Heart left ventricle (tissue), 16 donors: ENCODE measurements around the gene FAM117B. TPM values are rescaled to one million over a fixed set of nuclear protein-coding genes. Genes with fewer than 3 reads are reported as not detected.

Experiments
- ATAC-seq, 4 donors: fragments of 200-7000 bp; cut with Tn5 transposase; one replicate each; pipeline ENCODE4 v1.9.1; 2020 to 2022; ENCODE audit warnings: moderate library complexity in 4 of 4, mild to moderate bottlenecking in 3 of 4, moderate number of reproducible peaks in 1 of 4
- DNase-seq, 5 donors: peaks; one replicate each; pipeline ENCODE4 v3.0.0-alpha.2; 2020
- H3K27ac ChIP-seq, 12 donors: fragments of 200-600 bp; sonication (generic) in 4 of 12; one replicate each; pipeline versions ENCODE4 v1.5.0 to v1.8.0; 2016 to 2022; ENCODE audit warnings: mild to moderate bottlenecking in 2 of 12
- H3K27me3 ChIP-seq, 9 donors: fragments of 200-600 bp; sonication (generic) in 2 of 9; one replicate each; pipeline versions ENCODE4 v1.5.1 to v1.8.0; 2016 to 2022; ENCODE audit warnings: mild to moderate bottlenecking in 3 of 9
- H3K36me3 ChIP-seq, 9 donors: fragments of 200-600 bp; sonication (generic) in 2 of 9; one replicate each; pipeline versions ENCODE4 v1.5.0 to v1.8.0; 2018 to 2022; ENCODE audit warnings: mild to moderate bottlenecking in 2 of 9
- H3K4me1 ChIP-seq, 12 donors: fragments of 200-600 bp; sonication (generic) in 4 of 12; one replicate each; pipeline versions ENCODE4 v1.5.0 to v1.8.0; 2016 to 2022; ENCODE audit warnings: mild to moderate bottlenecking in 3 of 12
- H3K4me3 ChIP-seq, 12 donors: fragments of 200-600 bp; sonication (generic) in 4 of 12; one replicate each; pipeline versions ENCODE4 v1.5.0 to v1.8.0; 2017 to 2022; ENCODE audit warnings: mild to moderate bottlenecking in 9 of 12, moderate library complexity in 4 of 12
- H3K9me3 ChIP-seq, 12 donors: fragments of 200-600 bp; sonication (generic) in 4 of 12; one replicate each; pipeline versions ENCODE4 v1.5.0 to v1.8.0; 2016 to 2022; ENCODE audit warnings: mild to moderate bottlenecking in 1 of 12
- CTCF ChIP-seq, 12 donors: fragments of 200-600 bp; sonication (generic) in 4 of 12; IDR thresholded peaks; one replicate each; pipeline versions ENCODE4 v1.5.0 to v1.8.0; 2018 to 2022; ENCODE audit warnings: antibody characterized with exemption in 12 of 12, mild to moderate bottlenecking in 5 of 12
- POLR2A ChIP-seq, 2 donors: fragments of 450-650 bp; IDR thresholded peaks; one replicate each; pipeline ENCODE4 v1.6.1; 2017; ENCODE audit warnings: antibody characterized with exemption in 2 of 2, mild to moderate bottlenecking in 2 of 2, moderate library complexity in 2 of 2
- WGBS, 4 donors: extraction: QIAGEN DNeasy Blood & Tissue Kit in 2 of 4; methylation state at CpG; one replicate each; pipeline versions ENCODE4 v1.1.5 to v1.1.7; 2013 to 2018; 5-methylcytosine and 5-hydroxymethylcytosine counted together
- intact Hi-C, 10 donors: fragments of 100-400 bp; cut with DNase I; formaldehyde crosslinking; loops; one replicate each; pipeline versions ENCODE4 v1.11.1 to v1.14.2; 2022
- polyA plus RNA-seq, 2 donors: library from polyadenylated mRNA; stranded (reverse); fragments of 200-250 nt; gene quantifications; one replicate each; pipeline ENCODE4 v1.2.3, GENCODE V29; 2013
- total RNA-seq, 9 donors: library from RNA; depleted of rRNA in 2 of 9; stranded (reverse); fragments of >200 nt in 2 of 9; fragmentation: NEBNext Ultra II Directional in 3 of 9; extraction: Animal tissue kit (Norgen Biotek cat#: 25700) in 3 of 9; gene quantifications; one replicate each; pipeline versions ENCODE4 v1.1.0 to v1.2.4, GENCODE V29; 2016 to 2023
- donor health status: ischemic (EF 13 %, LVEDD 7.1; RV severe dilation, severe dysfunction).
- donor health status: healthy with polysubstance abuse.
- donor health status: DM: no; HTN: yes; CAD: no.
- donor health status: DM: no; HTN: no; CAD: no.
- donor health status: ischemic (EF 25% LVEDD 6.9; RV normal size, moderate dysfunction).
- donor health status: ischemic (EF 25% LVEDD 5.7; RV mildly dilated, moderate dysfunction).
- donor health status: healthy.
- donor health status: DM: yes; HTN: yes; CAD: no.
- donor health status: ischemic (EF 35%, LVEDD 5.7; RV mildly dilated, moderate dysfunction).
- donor health status: nonischemic (EF 11% LVEDD 7.7; RV severe dilation, severe dysfunction).
- donor health status: DM: yes; HTN: yes; CAD: no.
- donor health status: PGD.
- donor health status: ischemic (EF 29% LVEDD 5.4; RV normal size, mild dysfunction).
- donor health status: nonischemic (EF 23%, LVEDD 6.1; RV moderate dilation, normal function).

Gene FAM117B
- total and polyA plus RNA-seq, 11 donors: 0.68 to 6.1 (median 2.1) TPM

- peak in 3 of 4 donors; percentile 44 to 71 (median 60) for ATAC-seq
- DNase-seq: peak in 3 of 5 donors; percentile 11 to 48 (median 27)
- TF ChIP-seq CTCF (IDR thresholded peaks at IDR 0.05) (no peak), POLR2A (IDR thresholded peaks at IDR 0.05) (no peak)
- Histone ChIP-seq H3K27ac (no peak overlapping the region), H3K27me3 (no peaks in the 10 kb centered on the region), H3K9me3 (no peaks in the 10 kb centered on the region), H3K4me3 (no peak overlapping the region), H3K4me1 (peaks cover 0 to 11% (median 0%) of the 10 kb centered on the region in 12 donors), H3K36me3 (peaks cover 0 to 28% (median 10%) of the 10 kb centered on the region in 9 donors)
- intact Hi-C loops: loop anchor here in 1 of 10 donors (10.0 kb wide), 1 partner anchor 103 kb away; the partner anchor contains the start of gene ICA1L
- 61 to 65% (median 63%) methylated on average over 7 of the region's 7 CpGs for WGBS, 4 donors
Observed at GRCh38 chr2:202771741-202772460, 137.1 kb downstream of the FAM117B start.

DNA sequence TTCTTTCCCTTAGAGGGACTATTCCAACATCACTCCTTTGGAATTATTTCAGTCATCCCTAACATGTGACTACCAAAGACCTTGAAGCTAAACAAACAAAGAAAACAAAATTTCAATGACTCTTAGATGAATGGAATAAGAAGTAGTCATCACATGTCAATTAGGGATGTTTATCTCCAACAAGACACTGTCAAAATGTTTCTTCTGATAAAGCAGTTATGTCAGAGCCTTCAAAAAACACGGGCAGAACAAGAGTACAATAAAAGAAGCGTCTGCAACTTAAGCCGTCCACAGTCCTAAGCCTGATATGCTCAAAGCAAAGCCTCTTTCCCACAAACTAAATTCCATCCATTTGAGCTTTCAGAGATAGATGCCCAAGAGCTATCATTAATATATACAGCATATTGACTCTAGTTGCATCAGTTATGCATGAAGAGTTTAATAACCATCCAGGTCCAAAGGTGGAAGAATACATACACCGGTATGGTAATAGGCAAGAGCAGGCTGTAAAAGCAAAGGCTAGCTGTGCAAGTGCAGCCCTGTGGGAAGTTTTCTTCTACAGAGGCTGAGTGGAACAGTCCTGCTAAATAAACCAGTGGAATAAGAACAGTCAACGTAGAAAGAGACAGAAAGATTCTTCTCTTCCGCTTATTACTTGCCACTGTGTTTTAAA is 138.7 kb downstream of the FAM117B start:
- no peak overlapping the region for H3K4me3 ChIP-seq
- 82 to 86% (median 85%) methylated on average over 6 of the region's 6 CpGs for WGBS, 4 donors
- no peak overlapping the region for H3K27ac ChIP-seq
- TF ChIP-seq POLR2A (IDR thresholded peaks at IDR 0.05) (no peak), CTCF (IDR thresholded peaks at IDR 0.05) (no peak)
- H3K9me3 ChIP-seq: no peaks in the 10 kb centered on the region
- intact Hi-C loops: loop anchor here in 1 of 10 donors (10.0 kb wide), 1 partner anchor 101 kb away; the partner anchor contains the start of gene ICA1L
- ATAC-seq (no peak), DNase-seq (no peak)
- peaks cover 0 to 42% (median 10%) of the 10 kb centered on the region in 9 donors for H3K36me3 ChIP-seq
- no peaks in the 10 kb centered on the region for H3K27me3 ChIP-seq
- H3K4me1 ChIP-seq: peaks cover 0 to 11% (median 0%) of the 10 kb centered on the region in 12 donors

- intact Hi-C loops: loop anchor here in 1 of 10 donors (10.0 kb wide), 1 partner anchor 101 kb away; the partner anchor contains the start of gene ICA1L
- no peaks in the 10 kb centered on the region for H3K9me3 ChIP-seq
- H3K27me3 ChIP-seq: no peaks in the 10 kb centered on the region
- H3K36me3 ChIP-seq: peaks cover 0 to 47% (median 10%) of the 10 kb centered on the region in 9 donors
- H3K4me1 ChIP-seq: peaks cover 0 to 11% (median 0%) of the 10 kb centered on the region in 12 donors
- WGBS, 4 donors: 89 to 94% (median 92%) methylated on average over 36 to 37 of the region's 37 CpGs
- no peak overlapping the region for H3K4me3 ChIP-seq
- no peak for DNase-seq
- no peak for ATAC-seq
- no peak for TF ChIP-seq CTCF (IDR thresholded peaks at IDR 0.05)
- no peak for TF ChIP-seq POLR2A (IDR thresholded peaks at IDR 0.05)
- H3K27ac ChIP-seq: no peak overlapping the region
Observed at GRCh38 chr2:202774104-202774503, 139.3 kb downstream of the FAM117B start.

- intact Hi-C loops: loop anchor here in 1 of 10 donors (10.0 kb wide), 1 partner anchor 97 kb away; the partner anchor contains the start of gene ICA1L
- Histone ChIP-seq H3K36me3 (peaks cover 0 to 59% (median 7%) of the 10 kb centered on the region in 9 donors), H3K4me1 (no peaks in the 10 kb centered on the region), H3K9me3 (no peaks in the 10 kb centered on the region), H3K4me3 (no peak overlapping the region), H3K27ac (no peak overlapping the region), H3K27me3 (no peaks in the 10 kb centered on the region)
- 83 to 90% (median 89%) methylated on average over 2 of the region's 2 CpGs for WGBS, 4 donors
- DNase-seq (no peak), ATAC-seq (no peak)
- no peak for TF ChIP-seq CTCF (IDR thresholded peaks at IDR 0.05)
- TF ChIP-seq POLR2A (IDR thresholded peaks at IDR 0.05): no peak
Observed at GRCh38 chr2:202778217-202778616, 143.4 kb downstream of the FAM117B start.
